Measurements from ENCODE around the gene VRK1.
A peak's percentile ranks its signal among the peaks of the same experiment; 100 is the strongest.

VRK1 gene

DNA sequence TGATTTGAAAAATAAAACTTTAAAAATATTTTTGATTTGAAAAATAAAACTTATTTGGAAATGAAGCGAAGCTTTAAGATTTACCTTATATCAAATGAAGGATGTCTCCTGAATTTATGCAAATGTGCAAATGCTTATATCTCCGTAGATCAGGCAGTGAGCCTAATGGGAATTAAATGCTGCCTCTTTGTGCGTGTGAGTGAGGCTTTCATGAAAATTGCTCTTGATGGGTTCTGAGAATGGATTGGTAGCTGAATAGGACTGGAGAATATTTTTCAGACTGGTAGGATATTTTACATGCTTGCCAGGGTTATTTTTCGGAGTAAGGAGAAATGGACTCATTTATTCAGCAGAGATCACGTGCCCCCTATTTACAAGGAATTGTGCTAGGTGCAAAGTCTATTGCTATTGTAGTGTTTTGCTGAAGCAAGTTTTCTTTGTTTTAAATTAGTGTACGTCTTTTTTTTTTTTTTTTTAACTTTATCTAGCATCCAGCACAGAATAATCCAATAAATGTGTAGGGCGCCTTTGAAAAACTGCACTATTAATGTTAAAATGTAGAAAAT is 2.4 kb downstream of the VRK1 start:
- no peaks in the 10 kb centered on the region for H3K9me3 Mint-ChIP-seq
- H3K4me3 Mint-ChIP-seq = peak overlapping the region; percentile 21
- no peak overlapping the region for H3K27ac Mint-ChIP-seq
- no peak for DNase-seq
- peaks cover 11% of the 10 kb centered on the region for H3K27me3 Mint-ChIP-seq
- peaks cover 46% of the 10 kb centered on the region for H3K4me1 Mint-ChIP-seq (ENCODE audit: low read depth)
- H3K36me3 Mint-ChIP-seq (ENCODE audit: low read depth) = peaks cover 23% of the 10 kb centered on the region

DNA sequence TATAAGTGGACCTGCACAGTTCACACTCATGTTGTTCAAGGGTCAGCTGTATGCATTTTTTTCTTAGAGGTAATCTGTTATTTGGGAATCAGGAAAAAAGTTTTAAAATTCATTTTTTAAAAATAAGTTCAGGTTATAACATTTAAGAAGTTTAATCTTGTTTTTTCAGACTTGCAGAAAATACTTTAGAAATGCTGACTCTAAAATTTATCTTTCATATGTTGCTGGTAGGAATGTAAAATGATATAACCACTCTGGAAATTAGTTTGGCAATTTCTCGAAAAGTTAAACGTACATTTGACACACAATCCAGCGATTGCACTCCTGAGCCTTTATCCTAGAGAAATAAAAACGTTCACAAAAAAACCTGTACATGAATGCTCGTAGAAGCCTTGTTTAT is 4.7 kb downstream of the VRK1 start:
- no peak overlapping the region for H3K27ac Mint-ChIP-seq
- H3K4me3 Mint-ChIP-seq = no peak overlapping the region
- no peaks in the 10 kb centered on the region for H3K9me3 Mint-ChIP-seq
- peaks cover 33% of the 10 kb centered on the region for H3K36me3 Mint-ChIP-seq (ENCODE audit: low read depth)
- peaks cover 63% of the 10 kb centered on the region for H3K4me1 Mint-ChIP-seq (ENCODE audit: low read depth)
- DNase-seq = no peak
- no peaks in the 10 kb centered on the region for H3K27me3 Mint-ChIP-seq

DNA sequence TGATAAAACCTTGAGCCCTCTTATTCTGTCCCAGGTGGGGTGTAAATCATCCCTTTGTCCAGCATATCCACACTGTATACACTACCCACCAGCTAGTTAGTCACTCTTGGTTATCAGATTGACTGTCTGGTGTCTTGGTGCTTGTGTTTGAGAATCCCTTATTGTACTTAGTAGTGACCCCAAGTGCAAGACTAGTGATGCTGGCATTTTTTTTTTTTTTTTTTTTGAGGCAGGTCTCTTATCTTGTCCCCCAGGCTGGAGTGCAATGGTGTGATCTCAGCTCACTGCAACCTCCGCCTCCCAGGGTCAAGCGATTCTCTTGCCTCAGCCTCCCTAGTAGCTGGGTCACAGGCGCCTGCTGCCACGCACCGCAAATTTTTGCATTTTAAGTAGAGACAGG is 5.8 kb downstream of the VRK1 start:
- Mint-ChIP-seq H3K36me3 (ENCODE audit: low read depth) (peaks cover 34% of the 10 kb centered on the region), H3K4me1 (ENCODE audit: low read depth) (peaks cover 67% of the 10 kb centered on the region), H3K4me3 (no peak overlapping the region), H3K27me3 (no peaks in the 10 kb centered on the region), H3K9me3 (no peaks in the 10 kb centered on the region), H3K27ac (no peak overlapping the region)
- no peak for DNase-seq

DNA sequence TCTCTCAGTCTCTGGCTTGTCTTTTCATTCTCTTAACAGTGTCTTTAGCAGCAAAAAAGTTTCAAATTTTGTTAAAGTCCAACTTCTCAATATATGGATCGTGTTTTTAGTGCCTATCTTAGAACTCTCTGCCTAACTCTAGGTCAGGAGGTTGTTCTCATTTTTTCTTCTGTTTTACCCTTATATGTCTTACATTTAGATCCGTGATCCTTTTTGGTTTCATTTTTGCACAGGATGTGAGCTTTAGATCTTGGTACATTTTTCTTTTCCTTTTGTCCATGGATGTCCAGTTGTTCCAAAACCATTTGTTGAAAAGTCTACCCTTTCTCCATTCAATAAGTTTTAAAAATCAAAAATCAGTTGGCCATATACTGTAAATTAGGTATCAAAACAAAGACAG is 6.8 kb downstream of the VRK1 start:
- Mint-ChIP-seq H3K27ac (peak overlapping the region; percentile 5), H3K27me3 (no peaks in the 10 kb centered on the region), H3K36me3 (ENCODE audit: low read depth) (peaks cover 35% of the 10 kb centered on the region), H3K4me1 (ENCODE audit: low read depth) (peaks cover 67% of the 10 kb centered on the region), H3K9me3 (no peaks in the 10 kb centered on the region), H3K4me3 (no peak overlapping the region)
- DNase-seq = no peak

DNA sequence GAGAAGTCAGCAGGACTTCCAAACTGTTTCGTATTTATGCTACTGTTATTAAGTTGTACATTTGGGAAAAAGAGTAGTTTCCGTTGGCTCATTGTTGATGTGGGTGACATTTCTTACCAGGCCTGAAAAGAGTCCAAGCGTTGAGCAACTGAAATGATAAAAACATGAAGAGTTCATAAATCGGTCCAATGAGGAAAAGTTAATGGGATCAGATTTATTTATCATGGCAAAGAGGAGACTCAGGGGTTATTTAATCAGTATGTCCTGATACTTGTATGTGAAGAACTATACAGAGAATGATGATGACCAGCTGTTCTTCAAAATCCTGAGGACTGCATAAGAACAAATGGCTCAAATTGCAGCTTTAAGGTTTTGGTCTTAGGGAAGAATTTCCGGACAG is 7.7 kb downstream of the VRK1 start:
- H3K27me3 Mint-ChIP-seq = no peaks in the 10 kb centered on the region
- H3K27ac Mint-ChIP-seq = no peak overlapping the region
- DNase-seq = no peak
- H3K9me3 Mint-ChIP-seq = no peaks in the 10 kb centered on the region
- peaks cover 63% of the 10 kb centered on the region for H3K4me1 Mint-ChIP-seq (ENCODE audit: low read depth)
- H3K36me3 Mint-ChIP-seq (ENCODE audit: low read depth) = peaks cover 36% of the 10 kb centered on the region
- no peak overlapping the region for H3K4me3 Mint-ChIP-seq

DNA sequence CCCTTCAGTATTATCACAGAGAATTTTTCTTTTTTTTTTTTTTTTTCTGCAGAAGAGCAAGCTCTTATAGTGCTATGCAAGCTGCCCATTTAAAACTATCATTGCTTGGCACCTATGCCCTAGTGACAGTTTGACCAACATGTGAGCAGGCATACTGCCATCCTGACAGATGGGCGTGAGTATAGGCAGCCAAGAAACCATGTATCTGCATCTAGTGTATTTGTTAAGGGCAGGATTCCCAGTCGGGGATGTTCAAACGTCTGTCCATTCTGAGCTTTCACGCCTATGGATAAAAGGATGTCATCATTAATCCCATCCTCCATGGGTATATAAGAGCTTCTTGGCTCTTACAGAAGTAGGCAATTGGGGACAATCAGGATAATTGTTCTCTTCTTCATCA is 8.8 kb downstream of the VRK1 start:
- Mint-ChIP-seq H3K4me1 (ENCODE audit: low read depth) (peaks cover 63% of the 10 kb centered on the region), H3K27ac (no peak overlapping the region), H3K36me3 (ENCODE audit: low read depth) (peaks cover 38% of the 10 kb centered on the region), H3K27me3 (no peaks in the 10 kb centered on the region), H3K9me3 (no peaks in the 10 kb centered on the region), H3K4me3 (no peak overlapping the region)
- DNase-seq = no peak

DNA sequence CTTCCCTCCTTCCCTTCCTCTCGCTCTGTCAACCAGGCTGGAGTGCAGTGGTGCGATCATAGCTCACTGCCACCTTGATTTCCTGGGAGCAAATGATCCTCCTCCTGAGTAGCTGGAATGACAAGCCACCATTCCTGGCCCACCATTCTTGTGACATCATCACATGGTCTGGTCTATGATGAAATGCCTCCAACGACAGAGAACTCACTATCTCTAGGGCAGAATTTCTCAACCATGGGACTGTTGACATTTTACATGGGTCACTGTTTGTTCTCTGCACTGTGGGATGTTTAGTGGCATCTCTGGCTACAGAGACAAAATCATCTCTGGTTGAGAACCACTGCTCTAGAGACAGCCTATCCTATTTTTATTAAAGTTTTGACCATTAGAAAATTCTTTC is 9.7 kb downstream of the VRK1 start:
- peaks cover 70% of the 10 kb centered on the region for H3K4me1 Mint-ChIP-seq (ENCODE audit: low read depth)
- no peaks in the 10 kb centered on the region for H3K27me3 Mint-ChIP-seq
- peaks cover 44% of the 10 kb centered on the region for H3K36me3 Mint-ChIP-seq (ENCODE audit: low read depth)
- no peak overlapping the region for H3K4me3 Mint-ChIP-seq
- no peak for DNase-seq
- no peaks in the 10 kb centered on the region for H3K9me3 Mint-ChIP-seq
- H3K27ac Mint-ChIP-seq = no peak overlapping the region

DNA sequence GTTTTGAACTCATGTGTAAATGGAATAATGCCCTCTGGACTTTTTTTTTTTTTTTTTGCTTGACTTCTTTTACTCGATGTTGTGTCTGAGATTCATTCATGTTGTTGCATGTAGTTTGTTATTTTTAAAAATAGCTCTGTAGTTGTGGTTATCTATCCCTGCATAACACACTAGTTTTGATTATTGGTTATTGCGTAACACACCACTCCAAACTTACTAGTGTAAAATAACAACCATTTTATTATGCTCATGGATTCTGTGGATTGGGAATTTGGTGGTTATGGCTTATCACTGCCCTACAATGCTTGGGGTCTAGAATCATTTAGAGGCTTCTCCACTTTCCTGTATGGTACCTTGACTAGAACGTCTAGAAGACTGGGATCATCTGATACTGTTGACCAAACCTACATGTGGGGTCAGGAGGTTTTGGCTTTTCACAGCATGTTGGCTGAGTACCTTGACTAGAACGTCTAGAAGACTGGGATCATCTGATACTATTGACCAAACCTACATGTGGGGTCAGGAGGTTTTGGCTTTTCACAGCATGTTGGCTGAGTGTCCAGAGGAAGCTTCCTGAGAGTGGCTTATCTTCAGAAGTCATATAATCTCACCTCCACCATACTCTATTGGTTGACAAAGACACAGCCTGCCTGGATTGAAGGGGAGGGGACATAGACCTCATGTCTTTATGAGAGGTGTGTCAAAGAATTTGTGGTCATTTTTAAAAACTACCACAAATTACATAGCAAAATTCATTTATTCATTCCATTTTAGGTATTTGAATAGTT is 11.6 kb downstream of the VRK1 start:
- Mint-ChIP-seq H3K9me3 (no peaks in the 10 kb centered on the region), H3K27me3 (no peaks in the 10 kb centered on the region), H3K4me3 (no peak overlapping the region), H3K4me1 (ENCODE audit: low read depth) (peaks cover 69% of the 10 kb centered on the region), H3K27ac (no peak overlapping the region), H3K36me3 (ENCODE audit: low read depth) (peaks cover 51% of the 10 kb centered on the region)
- DNase-seq = no peak

DNA sequence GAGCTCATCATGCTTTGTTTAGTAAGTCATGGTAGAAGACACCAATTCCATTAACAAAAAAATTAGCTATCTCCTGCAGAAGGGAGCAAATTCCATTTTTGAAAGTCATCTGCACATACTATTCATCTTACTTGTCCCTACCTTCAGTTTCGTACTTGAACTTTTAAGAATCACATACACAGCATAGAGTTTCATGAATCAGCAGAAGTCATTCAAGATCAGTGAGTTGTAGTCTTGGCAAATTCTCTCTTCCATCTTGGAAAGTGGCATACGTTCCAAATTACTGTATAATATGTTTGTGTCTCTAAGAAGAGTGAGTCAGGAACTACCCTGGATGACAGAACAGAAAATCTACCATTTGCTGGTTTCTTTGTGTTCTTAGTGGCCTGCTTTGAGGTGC is 14.1 kb downstream of the VRK1 start:
- no peak for DNase-seq

DNA sequence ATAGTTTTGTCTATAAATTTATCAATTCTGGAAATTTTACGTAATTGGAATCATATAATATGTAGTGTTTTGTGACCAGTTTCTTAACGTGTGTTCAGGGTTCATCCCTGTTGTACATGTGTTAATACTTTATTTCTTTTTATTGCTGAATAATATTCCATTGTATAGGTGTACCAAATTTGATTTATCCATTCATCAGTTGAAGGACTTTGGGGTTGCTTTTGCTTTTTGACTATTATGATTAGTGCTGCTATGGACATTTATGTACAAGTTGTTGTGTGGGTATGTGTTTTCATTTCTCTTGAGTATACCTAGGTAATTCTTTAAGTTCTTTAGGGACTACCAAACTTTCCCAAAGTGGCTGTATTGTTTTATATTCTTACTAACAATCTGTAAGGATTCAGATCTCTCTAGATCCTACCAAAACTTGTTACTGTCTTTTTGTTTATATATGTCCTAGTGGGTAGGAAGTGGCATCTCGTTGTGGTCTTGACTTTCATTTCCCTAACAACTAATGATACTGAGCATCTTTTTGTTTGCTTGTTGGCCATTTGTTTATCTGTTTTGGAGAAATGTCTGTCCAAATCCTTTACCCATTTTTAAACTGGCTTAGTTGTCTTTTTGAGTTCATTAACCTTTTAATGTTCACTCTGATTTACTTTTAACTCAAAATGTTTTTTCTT is 14.9 kb downstream of the VRK1 start:
- DNase-seq = no peak
- peaks cover 56% of the 10 kb centered on the region for H3K4me1 Mint-ChIP-seq (ENCODE audit: low read depth)
- peaks cover 49% of the 10 kb centered on the region for H3K36me3 Mint-ChIP-seq (ENCODE audit: low read depth)
- H3K9me3 Mint-ChIP-seq = no peaks in the 10 kb centered on the region
- H3K4me3 Mint-ChIP-seq = no peak overlapping the region
- H3K27ac Mint-ChIP-seq = no peak overlapping the region
- H3K27me3 Mint-ChIP-seq = no peaks in the 10 kb centered on the region

More for the DNA sequence above, 14.1 kb downstream of the VRK1 start:
- Mint-ChIP-seq H3K9me3 (no peaks in the 10 kb centered on the region), H3K27ac (no peak overlapping the region), H3K4me1 (ENCODE audit: low read depth) (peaks cover 57% of the 10 kb centered on the region), H3K36me3 (ENCODE audit: low read depth) (peaks cover 50% of the 10 kb centered on the region), H3K4me3 (no peak overlapping the region), H3K27me3 (no peaks in the 10 kb centered on the region)

DNA sequence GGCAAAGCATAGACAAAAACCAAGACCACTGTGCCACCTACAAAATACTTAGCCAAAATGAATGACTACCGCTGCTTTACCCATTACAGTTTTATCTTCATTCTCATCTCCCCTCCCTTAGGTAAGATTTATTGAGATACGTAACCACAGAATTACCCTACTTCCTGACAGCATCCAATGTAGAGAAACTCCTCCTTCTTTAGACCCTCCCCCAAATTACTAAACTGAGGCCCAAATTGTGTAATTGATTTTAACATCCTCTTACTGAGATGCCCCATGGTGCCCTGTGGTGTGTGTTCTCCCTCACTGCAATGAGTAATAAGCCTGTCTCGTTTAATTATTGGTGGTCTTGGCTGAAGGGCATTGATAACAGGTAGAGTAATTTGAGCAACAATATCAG is 19.1 kb downstream of the VRK1 start:
- no peak for DNase-seq
- Mint-ChIP-seq H3K9me3 (no peaks in the 10 kb centered on the region), H3K36me3 (ENCODE audit: low read depth) (peaks cover 43% of the 10 kb centered on the region), H3K4me3 (no peak overlapping the region), H3K27me3 (no peaks in the 10 kb centered on the region), H3K27ac (no peak overlapping the region), H3K4me1 (ENCODE audit: low read depth) (peaks cover 55% of the 10 kb centered on the region)

DNA sequence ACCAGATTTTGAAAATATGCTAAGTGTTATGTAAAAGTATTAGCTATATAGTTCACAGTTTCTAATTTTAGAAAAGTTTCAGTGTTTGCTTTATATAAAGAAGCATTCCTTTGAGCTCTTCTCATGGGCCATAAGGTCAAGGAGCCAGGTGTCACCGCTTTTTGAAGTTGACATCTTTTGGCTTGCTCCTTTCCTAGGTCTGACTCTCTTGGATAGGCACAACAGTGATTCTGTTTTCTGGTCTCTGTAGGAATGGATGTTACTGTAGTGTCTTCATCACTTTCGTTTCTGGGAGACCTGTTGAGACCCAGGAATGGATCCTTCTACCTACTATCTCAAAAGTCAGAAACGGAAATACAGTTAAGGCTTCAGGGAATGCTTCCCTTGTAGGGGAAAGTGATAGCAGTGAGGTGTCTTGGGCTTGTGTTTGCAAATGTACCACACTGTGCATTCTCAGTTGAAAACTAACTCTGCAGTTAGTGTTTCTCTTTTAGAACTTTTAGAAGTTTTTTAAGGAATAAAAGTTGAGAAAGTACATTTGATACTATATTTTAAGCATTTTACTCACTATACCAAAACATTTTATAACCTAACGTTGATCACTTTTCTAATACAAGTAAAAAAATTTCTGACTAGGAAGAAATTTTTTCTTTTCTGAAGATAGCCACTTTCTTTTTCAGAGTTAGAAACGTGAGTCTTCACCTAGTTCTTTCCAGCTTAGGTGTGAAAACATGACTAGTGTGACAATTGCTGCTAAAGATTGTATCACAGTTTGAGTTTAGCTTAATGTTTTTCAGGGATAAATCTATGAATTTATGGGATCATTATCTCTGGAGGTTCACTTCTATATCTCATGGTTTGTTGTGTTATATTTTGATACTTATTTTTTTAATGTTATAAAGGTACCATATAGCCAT is 20.8 kb downstream of the VRK1 start:
- peaks cover 36% of the 10 kb centered on the region for H3K36me3 Mint-ChIP-seq (ENCODE audit: low read depth)
- H3K27me3 Mint-ChIP-seq = no peaks in the 10 kb centered on the region
- no peaks in the 10 kb centered on the region for H3K9me3 Mint-ChIP-seq
- no peak overlapping the region for H3K4me3 Mint-ChIP-seq
- peaks cover 39% of the 10 kb centered on the region for H3K4me1 Mint-ChIP-seq (ENCODE audit: low read depth)
- H3K27ac Mint-ChIP-seq = no peak overlapping the region
- DNase-seq = no peak

DNA sequence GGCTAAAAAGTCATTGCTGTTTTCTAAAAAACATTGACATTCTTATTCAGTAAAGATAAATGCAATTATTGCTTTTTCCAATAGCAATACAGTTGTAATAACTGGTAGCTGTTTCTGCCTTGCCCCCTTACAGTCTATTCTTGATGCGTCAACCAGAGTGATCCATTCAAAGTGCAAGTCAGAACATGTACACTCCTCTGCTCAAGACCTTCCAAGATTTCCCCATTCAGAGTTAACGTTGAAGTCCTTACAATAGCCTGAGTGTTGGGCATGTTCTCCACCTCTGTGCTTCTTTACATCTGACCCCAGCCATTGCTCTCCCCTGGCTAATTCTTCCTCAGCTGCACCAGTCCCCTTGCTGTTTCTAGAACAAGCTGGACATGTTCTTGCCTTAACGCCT is 24.3 kb downstream of the VRK1 start:
- peaks cover 40% of the 10 kb centered on the region for H3K4me1 Mint-ChIP-seq (ENCODE audit: low read depth)
- no peak overlapping the region for H3K4me3 Mint-ChIP-seq
- H3K27ac Mint-ChIP-seq = no peak overlapping the region
- H3K9me3 Mint-ChIP-seq = no peaks in the 10 kb centered on the region
- no peak for DNase-seq
- H3K27me3 Mint-ChIP-seq = no peaks in the 10 kb centered on the region
- H3K36me3 Mint-ChIP-seq (ENCODE audit: low read depth) = peaks cover 33% of the 10 kb centered on the region

DNA sequence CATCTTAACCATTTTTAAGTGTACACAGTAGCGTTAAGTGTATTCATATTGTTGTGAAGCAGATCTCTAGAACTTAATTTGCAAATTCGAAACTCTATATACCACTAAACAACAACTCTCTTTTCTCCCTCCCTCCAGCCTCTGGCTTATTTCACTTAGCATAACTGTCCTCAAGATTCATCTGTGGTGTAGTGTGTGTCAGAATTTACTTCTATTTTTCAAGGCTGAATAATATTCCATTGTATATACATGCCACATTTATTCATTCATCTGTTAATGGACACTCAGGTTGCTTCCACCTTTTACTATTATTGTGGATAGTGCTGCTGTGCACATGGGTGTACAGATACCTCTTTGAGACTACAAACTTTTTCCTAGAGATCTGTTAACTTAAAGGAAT is 26.5 kb downstream of the VRK1 start:
- H3K27ac Mint-ChIP-seq = no peak overlapping the region
- no peak for DNase-seq
- no peak overlapping the region for H3K4me3 Mint-ChIP-seq
- peaks cover 29% of the 10 kb centered on the region for H3K4me1 Mint-ChIP-seq (ENCODE audit: low read depth)
- peaks cover 44% of the 10 kb centered on the region for H3K36me3 Mint-ChIP-seq (ENCODE audit: low read depth)
- H3K27me3 Mint-ChIP-seq = no peaks in the 10 kb centered on the region
- H3K9me3 Mint-ChIP-seq = peaks cover 2% of the 10 kb centered on the region
